Nephron progenitor cell (in vitro differentiated cells): ENCODE measurements around the gene RSPRY1.

ENCODE experiments used
- DNase-seq: peaks from one replicate; pipeline ENCODE4 v3.0.0; 2021
- H3K27ac Mint-ChIP-seq: 2 replicates; pipeline ENCODE4 v1.8.0; 2021; ENCODE audit warnings: mild to moderate bottlenecking, moderate library complexity, mixed read lengths
- H3K27me3 Mint-ChIP-seq: 2 replicates; pipeline ENCODE4 v1.8.0; 2021; ENCODE audit warnings: mild to moderate bottlenecking, low read depth, mixed read lengths; ENCODE audit not compliant: poor library complexity
- H3K36me3 Mint-ChIP-seq: 2 replicates; pipeline ENCODE4 v1.8.0; 2021; ENCODE audit warnings: low read depth, mixed read lengths
- H3K4me1 Mint-ChIP-seq: 2 replicates; pipeline ENCODE4 v1.8.0; 2021; ENCODE audit warnings: mixed read lengths
- H3K4me3 Mint-ChIP-seq: 2 replicates; pipeline ENCODE4 v1.8.0; 2021; ENCODE audit warnings: mild to moderate bottlenecking, moderate library complexity, mixed read lengths
- H3K9me3 Mint-ChIP-seq: 2 replicates; pipeline ENCODE4 v1.8.0; 2021; ENCODE audit warnings: mild to moderate bottlenecking, moderate library complexity, mixed read lengths
- TF ChIP-seq, protein P1 (sequence below): fragments of 200-600 bp; sonication (generic); IDR thresholded peaks from 2 replicates; pipeline ENCODE4 v1.5.0; 2021; ENCODE audit warnings: antibody characterized with exemption

The RSPRY1 gene

DNA sequence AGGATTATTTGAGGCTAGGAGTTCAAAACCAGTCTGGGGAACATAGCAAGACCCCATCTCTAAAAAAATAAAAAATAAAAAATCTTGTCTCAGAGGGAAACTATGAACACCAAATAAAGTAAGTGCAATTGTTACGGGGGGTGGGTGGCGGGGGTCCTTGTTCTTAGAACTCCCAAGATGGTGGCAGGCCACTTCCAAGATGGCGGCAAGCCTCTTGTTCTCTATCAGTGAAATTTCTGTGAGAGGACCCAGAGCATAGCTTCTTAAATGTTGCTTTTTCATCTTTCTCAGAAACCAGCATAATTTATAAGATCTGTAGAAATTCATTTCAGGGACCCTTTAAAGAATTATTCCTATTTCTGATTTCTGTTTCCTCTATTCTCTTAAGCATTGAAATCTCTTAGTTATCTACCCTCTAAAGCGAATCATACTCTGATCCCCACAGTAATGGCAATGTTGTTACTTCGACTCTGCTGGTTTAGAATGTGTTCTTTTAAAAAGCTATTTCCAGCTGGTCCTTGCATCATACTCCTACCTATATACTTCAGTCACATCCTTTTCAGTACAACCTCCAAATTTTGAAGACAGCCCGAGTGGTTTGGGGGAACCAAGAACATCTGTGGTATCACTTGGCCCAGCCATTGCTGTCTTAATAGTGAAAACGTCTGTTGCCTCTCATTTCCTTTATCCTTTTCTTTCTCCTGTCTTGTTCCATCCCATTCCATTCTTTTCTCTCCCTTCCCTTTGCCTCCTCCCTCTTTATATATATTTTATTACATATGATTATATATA lies 16.2 kb downstream of the RSPRY1 start:
- H3K27ac Mint-ChIP-seq, result peak overlapping the region; percentile 17
- H3K27me3 Mint-ChIP-seq, result no peaks in the 10 kb centered on the region
- no peaks in the 10 kb centered on the region for H3K4me1 Mint-ChIP-seq
- TF ChIP-seq, protein P1, sequence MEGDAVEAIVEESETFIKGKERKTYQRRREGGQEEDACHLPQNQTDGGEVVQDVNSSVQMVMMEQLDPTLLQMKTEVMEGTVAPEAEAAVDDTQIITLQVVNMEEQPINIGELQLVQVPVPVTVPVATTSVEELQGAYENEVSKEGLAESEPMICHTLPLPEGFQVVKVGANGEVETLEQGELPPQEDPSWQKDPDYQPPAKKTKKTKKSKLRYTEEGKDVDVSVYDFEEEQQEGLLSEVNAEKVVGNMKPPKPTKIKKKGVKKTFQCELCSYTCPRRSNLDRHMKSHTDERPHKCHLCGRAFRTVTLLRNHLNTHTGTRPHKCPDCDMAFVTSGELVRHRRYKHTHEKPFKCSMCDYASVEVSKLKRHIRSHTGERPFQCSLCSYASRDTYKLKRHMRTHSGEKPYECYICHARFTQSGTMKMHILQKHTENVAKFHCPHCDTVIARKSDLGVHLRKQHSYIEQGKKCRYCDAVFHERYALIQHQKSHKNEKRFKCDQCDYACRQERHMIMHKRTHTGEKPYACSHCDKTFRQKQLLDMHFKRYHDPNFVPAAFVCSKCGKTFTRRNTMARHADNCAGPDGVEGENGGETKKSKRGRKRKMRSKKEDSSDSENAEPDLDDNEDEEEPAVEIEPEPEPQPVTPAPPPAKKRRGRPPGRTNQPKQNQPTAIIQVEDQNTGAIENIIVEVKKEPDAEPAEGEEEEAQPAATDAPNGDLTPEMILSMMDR, result no peak
- H3K36me3 Mint-ChIP-seq, result peaks cover 48% of the 10 kb centered on the region
- no peak for DNase-seq
- H3K9me3 Mint-ChIP-seq, result peaks cover 27% of the 10 kb centered on the region
- H3K4me3 Mint-ChIP-seq, result no peak overlapping the region

GRCh38 chr16:57203451-57203850 lies 17.3 kb downstream of the RSPRY1 start:
- H3K36me3 Mint-ChIP-seq, result peaks cover 49% of the 10 kb centered on the region
- peaks cover 24% of the 10 kb centered on the region for H3K9me3 Mint-ChIP-seq
- no peak overlapping the region for H3K27ac Mint-ChIP-seq
- TF ChIP-seq, protein P1, result no peak
- H3K4me1 Mint-ChIP-seq, result no peaks in the 10 kb centered on the region
- H3K4me3 Mint-ChIP-seq, result no peak overlapping the region
- no peak for DNase-seq
- no peaks in the 10 kb centered on the region for H3K27me3 Mint-ChIP-seq

- no peak for DNase-seq
- H3K36me3 Mint-ChIP-seq, result peaks cover 43% of the 10 kb centered on the region
- H3K9me3 Mint-ChIP-seq, result peaks cover 12% of the 10 kb centered on the region
- no peaks in the 10 kb centered on the region for H3K27me3 Mint-ChIP-seq
- no peaks in the 10 kb centered on the region for H3K4me1 Mint-ChIP-seq
- no peak overlapping the region for H3K4me3 Mint-ChIP-seq
- no peak overlapping the region for H3K27ac Mint-ChIP-seq
- TF ChIP-seq, protein P1, result no peak
Measured at GRCh38 chr16:57204675-57205074, 18.5 kb downstream of the RSPRY1 start.

- Mint-ChIP-seq H3K36me3 (peaks cover 51% of the 10 kb centered on the region), H3K27ac (no peak overlapping the region), H3K9me3 (no peaks in the 10 kb centered on the region), H3K4me1 (no peaks in the 10 kb centered on the region), H3K27me3 (peaks cover 3% of the 10 kb centered on the region), H3K4me3 (no peak overlapping the region)
- DNase-seq, result no peak
- TF ChIP-seq, protein P1, result no peak
Measured at GRCh38 chr16:57208926-57209325, 22.8 kb downstream of the RSPRY1 start.

- peaks cover 56% of the 10 kb centered on the region for H3K36me3 Mint-ChIP-seq
- H3K27me3 Mint-ChIP-seq, result peaks cover 3% of the 10 kb centered on the region
- no peaks in the 10 kb centered on the region for H3K4me1 Mint-ChIP-seq
- H3K27ac Mint-ChIP-seq, result no peak overlapping the region
- H3K4me3 Mint-ChIP-seq, result no peak overlapping the region
- TF ChIP-seq, protein P1, result no peak
- DNase-seq, result no peak
- H3K9me3 Mint-ChIP-seq, result peaks cover under 1% of the 10 kb centered on the region
Measured at GRCh38 chr16:57209780-57210179, 23.7 kb downstream of the RSPRY1 start.

DNA sequence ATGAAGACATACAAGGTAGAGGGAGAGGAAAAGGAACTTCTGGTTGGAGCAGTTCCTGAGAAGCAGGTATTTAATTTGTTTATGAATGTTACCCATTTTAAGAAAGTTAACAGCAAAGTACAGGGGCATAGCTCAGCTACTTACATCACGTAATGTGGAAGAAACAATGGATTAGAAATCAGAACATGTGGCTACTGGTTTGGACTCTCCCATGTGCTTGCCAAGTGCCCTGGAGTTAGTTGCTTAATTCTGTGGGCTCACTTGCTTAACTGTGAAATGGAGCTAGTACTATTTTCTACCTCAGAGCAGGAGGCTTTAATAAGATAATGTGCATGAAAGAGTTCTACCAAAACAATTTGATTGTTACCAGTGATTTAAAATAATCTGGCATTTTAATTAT lies 27.3 kb downstream of the RSPRY1 start:
- TF ChIP-seq, protein P1, result no peak
- Mint-ChIP-seq H3K4me1 (no peaks in the 10 kb centered on the region), H3K27me3 (peaks cover 3% of the 10 kb centered on the region), H3K4me3 (no peak overlapping the region), H3K9me3 (peaks cover 31% of the 10 kb centered on the region), H3K27ac (no peak overlapping the region), H3K36me3 (peaks cover 74% of the 10 kb centered on the region)
- no peak for DNase-seq
